Activated T-cell treated with anti-CD3 and anti-CD28 coated beads, Interleukin-2, amount 50 U/mL, for 72 hours (primary cell): ENCODE results near the gene CHD5. TPM values are rescaled to one million over a fixed set of nuclear protein-coding genes. Genes with fewer than 3 reads are reported as not detected.

ENCODE experiments used
- ATAC-seq, 2 donors: fragments of 150-1000 bp; cut with Tn5 transposase; replicated peaks in 1 of 2; 2 replicates each; pipeline ENCODE4 v1.10.0; 2021; ENCODE audit warnings: moderate library complexity in 2 of 2, mild to moderate bottlenecking in 1 of 2
- DNase-seq, 2 donors: peaks; one replicate each; pipeline ENCODE4 v3.0.0; 2021 to 2022; ENCODE audit warnings: mixed read lengths in 1 of 2
- H3K27ac Mint-ChIP-seq: one replicate; pipeline ENCODE4 v1.8.0; 2022; ENCODE audit warnings: mild to moderate bottlenecking, moderate library complexity, mixed read lengths
- H3K27me3 Mint-ChIP-seq: one replicate; pipeline ENCODE4 v1.8.0; 2022; ENCODE audit warnings: low read depth, mixed read lengths
- H3K36me3 Mint-ChIP-seq, 2 donors: one replicate each; pipeline ENCODE4 v1.8.0; 2022; ENCODE audit warnings: mixed read lengths in 2 of 2, mild to moderate bottlenecking in 1 of 2; ENCODE audit not compliant: insufficient read depth in 2 of 2
- H3K4me1 Mint-ChIP-seq: one replicate; pipeline ENCODE4 v1.8.0; 2022; ENCODE audit warnings: low read depth, mixed read lengths
- H3K4me3 Mint-ChIP-seq, 2 donors: one replicate each; pipeline ENCODE4 v1.8.0; 2022; ENCODE audit warnings: mild to moderate bottlenecking in 2 of 2, mixed read lengths in 2 of 2, moderate library complexity in 2 of 2
- H3K9me3 Mint-ChIP-seq, 2 donors: one replicate each; pipeline ENCODE4 v1.8.0; 2022; ENCODE audit warnings: mixed read lengths in 2 of 2
- total RNA-seq, 2 donors: library from RNA; stranded (reverse); gene quantifications; one replicate each; pipeline ENCODE4 v1.2.3, GENCODE V29; 2022

Gene CHD5
- total RNA-seq, 2 donors from 2014 or later, result 0.16 to 0.31 TPM

DNA sequence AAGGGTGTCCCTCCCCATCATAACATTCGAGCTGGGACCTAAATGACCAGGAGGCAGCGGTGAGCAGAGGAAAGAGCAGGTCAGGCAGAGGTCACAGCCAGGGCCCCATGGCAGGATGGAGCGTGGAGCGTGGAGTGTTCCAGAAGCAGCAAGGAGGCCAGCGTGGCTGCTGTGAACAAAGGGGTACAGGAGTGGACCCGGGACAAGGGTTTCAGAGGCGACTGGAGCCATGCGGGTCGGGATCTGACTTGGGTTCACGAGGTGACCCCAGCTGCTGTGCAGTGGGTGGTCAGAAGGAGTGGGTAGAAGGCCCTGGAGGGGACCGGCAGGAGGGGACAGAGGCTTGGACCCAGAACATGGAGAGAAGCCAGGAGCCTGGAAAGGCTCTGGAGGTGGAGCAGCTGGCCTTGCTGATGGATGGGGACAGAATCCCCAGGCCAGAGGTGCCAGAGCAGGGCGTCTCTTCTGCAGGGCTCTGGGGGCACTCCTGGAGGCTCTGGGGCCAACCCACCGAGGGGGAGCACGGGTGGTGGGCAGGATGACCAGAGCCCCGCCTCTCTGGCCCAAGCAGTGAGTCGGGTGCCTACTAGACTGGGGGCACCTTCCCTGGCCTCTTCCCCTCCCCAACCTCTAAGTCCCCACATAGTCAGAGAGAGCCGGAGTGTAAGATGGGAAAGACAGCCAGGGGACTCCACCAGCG is 2.3 kb downstream of the CHD5 start:
- H3K27me3 Mint-ChIP-seq, result peaks cover 47% of the 10 kb centered on the region
- H3K9me3 Mint-ChIP-seq, result no peaks in the 10 kb centered on the region
- DNase-seq (no peak), ATAC-seq (no peak)
- no peak overlapping the region for H3K4me3 Mint-ChIP-seq
- no peaks in the 10 kb centered on the region for H3K36me3 Mint-ChIP-seq
- no peak overlapping the region for H3K27ac Mint-ChIP-seq
- peaks cover 18% of the 10 kb centered on the region for H3K4me1 Mint-ChIP-seq

DNA sequence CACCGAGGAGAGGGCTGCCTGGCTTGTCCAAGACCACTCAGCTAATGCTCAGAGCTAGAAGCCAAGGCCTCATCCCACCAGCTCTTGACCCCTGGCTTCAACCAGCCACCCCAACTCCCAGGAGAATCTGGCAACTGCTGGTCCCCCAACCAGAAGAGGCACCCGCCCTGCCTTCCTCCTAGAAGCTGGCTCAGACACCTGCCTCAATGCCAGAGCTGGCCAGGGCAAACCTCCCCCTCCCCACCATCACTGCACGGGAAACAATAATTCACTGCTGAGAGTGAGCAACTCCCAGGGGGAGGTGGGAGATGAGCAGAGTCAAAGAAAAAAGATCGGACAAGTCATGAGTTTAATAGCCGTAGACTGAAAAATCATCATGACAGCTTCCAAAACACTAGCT is 3.3 kb downstream of the CHD5 start:
- no peak overlapping the region for H3K4me3 Mint-ChIP-seq
- ATAC-seq (no peak), DNase-seq (no peak)
- H3K36me3 Mint-ChIP-seq, result no peaks in the 10 kb centered on the region
- peaks cover 17% of the 10 kb centered on the region for H3K4me1 Mint-ChIP-seq
- no peak overlapping the region for H3K27ac Mint-ChIP-seq
- H3K9me3 Mint-ChIP-seq, result no peaks in the 10 kb centered on the region
- H3K27me3 Mint-ChIP-seq, result peaks cover 42% of the 10 kb centered on the region

DNA sequence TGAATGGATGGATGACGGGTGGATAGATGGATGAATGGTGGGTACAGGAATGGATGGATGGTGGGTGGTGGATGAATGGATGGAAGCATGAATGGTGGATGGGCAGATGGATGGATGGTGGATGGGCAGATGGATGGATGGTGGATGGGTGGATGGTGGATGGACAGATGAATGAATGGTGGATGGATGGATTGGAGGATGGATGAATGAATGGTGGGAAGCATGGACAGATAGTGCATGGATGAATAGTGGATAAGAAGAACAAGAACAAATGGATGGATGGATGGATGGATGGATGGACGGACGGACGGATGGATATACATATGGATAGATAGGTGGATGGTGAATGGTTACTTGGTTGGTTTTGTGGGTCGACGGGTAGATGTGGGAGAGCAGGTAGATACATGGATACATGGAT is 4.7 kb downstream of the CHD5 start:
- peaks cover 30% of the 10 kb centered on the region for H3K27me3 Mint-ChIP-seq
- DNase-seq (no peak), ATAC-seq (no peak)
- no peak overlapping the region for H3K4me3 Mint-ChIP-seq
- peaks cover 5% of the 10 kb centered on the region for H3K4me1 Mint-ChIP-seq
- no peaks in the 10 kb centered on the region for H3K36me3 Mint-ChIP-seq
- H3K27ac Mint-ChIP-seq, result no peak overlapping the region
- no peaks in the 10 kb centered on the region for H3K9me3 Mint-ChIP-seq

DNA sequence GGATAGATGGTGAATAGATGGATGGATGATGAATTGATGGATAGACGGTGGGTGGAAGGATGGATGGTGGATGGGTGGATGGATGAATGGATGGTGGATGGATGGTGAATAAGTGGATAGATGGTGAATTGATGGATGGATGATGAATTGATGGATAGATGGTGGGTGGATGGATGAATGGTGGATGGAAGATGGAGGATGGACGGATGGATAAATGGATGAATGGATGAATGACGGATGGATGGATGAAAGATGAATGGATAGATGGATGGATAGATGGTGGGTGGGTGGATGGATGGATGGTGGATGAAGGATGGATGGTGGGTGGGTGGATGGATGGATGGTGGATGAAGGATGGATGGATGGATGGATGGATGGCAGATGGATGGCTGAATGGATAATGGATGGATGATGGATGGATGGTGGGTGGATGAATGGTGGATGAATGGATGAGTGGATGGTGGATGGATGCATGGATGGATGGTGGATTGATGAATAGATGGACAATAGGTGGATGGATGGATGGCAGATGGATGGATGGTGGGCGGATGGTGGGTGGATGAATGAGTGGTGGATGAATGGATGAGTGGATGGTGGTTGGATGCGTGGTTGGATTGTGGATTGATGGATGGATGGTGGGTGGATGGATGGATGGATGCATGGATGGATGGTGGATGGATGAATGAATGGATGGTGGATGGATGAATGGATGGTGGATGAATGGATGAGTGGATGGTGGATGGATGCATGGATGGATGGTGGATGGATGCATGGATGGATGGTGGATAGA is 5.3 kb downstream of the CHD5 start:
- no peak for DNase-seq
- no peak overlapping the region for H3K4me3 Mint-ChIP-seq
- no peak for ATAC-seq
- no peaks in the 10 kb centered on the region for H3K36me3 Mint-ChIP-seq
- H3K9me3 Mint-ChIP-seq, result no peaks in the 10 kb centered on the region
- H3K27me3 Mint-ChIP-seq, result peaks cover 30% of the 10 kb centered on the region
- no peak overlapping the region for H3K27ac Mint-ChIP-seq
- peaks cover 5% of the 10 kb centered on the region for H3K4me1 Mint-ChIP-seq

DNA sequence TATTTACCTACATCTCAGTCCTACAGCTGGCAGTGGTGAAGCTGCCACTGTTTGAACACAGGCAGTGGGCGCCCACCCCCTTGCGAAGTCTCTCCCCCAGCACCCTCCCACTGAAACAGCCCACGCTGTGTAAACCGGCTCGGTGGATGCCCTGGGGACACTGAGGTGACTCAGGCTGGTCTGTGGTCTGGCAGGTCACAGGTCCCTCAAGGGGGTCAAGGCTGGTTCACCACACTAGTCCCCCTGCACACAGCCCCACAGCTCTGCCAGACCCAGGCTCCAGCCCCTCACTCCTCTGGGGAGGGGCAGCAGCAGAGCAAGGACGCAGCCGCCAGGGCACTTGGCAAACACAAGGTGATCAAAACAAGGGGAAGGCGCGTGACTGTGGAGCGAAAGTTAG is 7.6 kb downstream of the CHD5 start:
- DNase-seq (no peak), ATAC-seq (no peak)
- Mint-ChIP-seq H3K27ac (no peak overlapping the region), H3K4me3 (no peak overlapping the region), H3K27me3 (peaks cover 20% of the 10 kb centered on the region), H3K9me3 (no peaks in the 10 kb centered on the region), H3K4me1 (no peaks in the 10 kb centered on the region), H3K36me3 (no peaks in the 10 kb centered on the region)

- DNase-seq, result no peak
- Mint-ChIP-seq H3K27ac (no peak overlapping the region), H3K27me3 (peaks cover 11% of the 10 kb centered on the region), H3K9me3 (no peaks in the 10 kb centered on the region), H3K4me3 (no peak overlapping the region), H3K36me3 (no peaks in the 10 kb centered on the region), H3K4me1 (no peaks in the 10 kb centered on the region)
- ATAC-seq, result peak in 1 of 2 donors; percentile 30
Observed at GRCh38 chr1:6171548-6172124, 8.5 kb downstream of the CHD5 start.

DNA sequence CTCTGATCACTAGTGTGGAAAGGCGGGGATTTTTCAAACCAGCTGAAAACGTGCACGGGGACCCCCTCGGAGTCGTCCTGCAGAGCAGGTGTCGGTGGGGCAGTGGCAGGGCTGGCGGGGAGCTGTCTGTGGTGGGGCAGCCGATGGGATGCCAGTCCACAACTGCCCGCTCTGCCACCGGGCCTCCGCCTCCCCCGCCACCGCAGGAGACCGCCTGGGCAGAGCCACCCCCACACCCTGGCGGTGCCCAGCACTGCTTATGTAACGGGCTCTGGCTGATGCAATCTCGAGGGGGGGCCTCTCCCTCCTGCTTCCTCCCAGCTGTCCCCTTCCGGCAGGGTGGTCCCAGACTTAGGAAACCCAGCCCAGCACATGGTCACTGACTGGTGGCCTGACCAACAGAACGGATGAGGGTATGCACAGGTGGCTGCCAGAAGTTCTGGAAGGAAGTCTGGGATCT is 9.3 kb downstream of the CHD5 start:
- H3K4me1 Mint-ChIP-seq, result no peaks in the 10 kb centered on the region
- no peaks in the 10 kb centered on the region for H3K9me3 Mint-ChIP-seq
- no peak overlapping the region for H3K4me3 Mint-ChIP-seq
- DNase-seq (no peak), ATAC-seq (no peak)
- H3K27me3 Mint-ChIP-seq, result peaks cover 6% of the 10 kb centered on the region
- no peaks in the 10 kb centered on the region for H3K36me3 Mint-ChIP-seq
- no peak overlapping the region for H3K27ac Mint-ChIP-seq

DNA sequence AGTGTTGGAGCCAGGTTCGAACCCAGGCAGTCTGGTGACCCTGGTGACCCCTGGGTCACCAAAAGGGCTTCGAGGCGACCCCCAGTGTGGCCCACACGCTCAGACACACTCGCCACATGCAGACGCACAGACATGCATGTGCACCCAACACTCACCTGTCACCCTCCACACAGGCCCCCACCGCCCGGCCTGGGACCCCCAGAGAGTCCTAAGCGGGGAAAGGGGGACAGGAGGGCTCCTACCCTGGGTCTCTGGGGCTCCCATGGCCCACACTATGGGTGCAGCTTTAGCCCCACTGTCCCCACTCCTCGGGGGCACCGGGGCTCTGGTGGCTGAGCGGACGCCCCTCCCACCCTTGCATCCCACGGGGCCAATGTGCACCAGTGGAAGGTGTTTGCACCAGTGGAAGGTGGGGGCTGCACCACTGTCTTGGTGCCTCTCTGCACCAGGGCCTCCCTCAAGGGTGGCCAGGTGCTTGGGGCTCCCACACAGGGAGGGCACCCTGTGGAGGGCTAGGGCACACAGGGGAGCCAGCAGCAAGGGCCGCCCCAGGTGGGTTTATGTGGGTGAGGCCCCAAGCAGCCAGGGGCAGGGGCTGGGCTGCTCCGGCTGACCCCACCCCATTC is 9.9 kb downstream of the CHD5 start:
- ATAC-seq (no peak), DNase-seq (no peak)
- no peak overlapping the region for H3K27ac Mint-ChIP-seq
- peaks cover 6% of the 10 kb centered on the region for H3K27me3 Mint-ChIP-seq
- H3K4me1 Mint-ChIP-seq, result no peaks in the 10 kb centered on the region
- H3K36me3 Mint-ChIP-seq, result no peaks in the 10 kb centered on the region
- H3K9me3 Mint-ChIP-seq, result no peaks in the 10 kb centered on the region
- H3K4me3 Mint-ChIP-seq, result no peak overlapping the region

GRCh38 chr1:6168947-6169586 is 11.1 kb downstream of the CHD5 start:
- Mint-ChIP-seq H3K27me3 (peaks cover 13% of the 10 kb centered on the region), H3K27ac (no peak overlapping the region), H3K4me1 (no peaks in the 10 kb centered on the region), H3K36me3 (no peaks in the 10 kb centered on the region), H3K4me3 (no peak overlapping the region), H3K9me3 (no peaks in the 10 kb centered on the region)
- DNase-seq, result no peak
- no peak for ATAC-seq

- Mint-ChIP-seq H3K36me3 (no peaks in the 10 kb centered on the region), H3K9me3 (no peaks in the 10 kb centered on the region), H3K27me3 (peaks cover 13% of the 10 kb centered on the region), H3K4me1 (no peaks in the 10 kb centered on the region), H3K27ac (no peak overlapping the region), H3K4me3 (no peak overlapping the region)
- ATAC-seq, result no peak
- DNase-seq, result no peak
Observed at GRCh38 chr1:6167391-6168303, 12.5 kb downstream of the CHD5 start.

DNA sequence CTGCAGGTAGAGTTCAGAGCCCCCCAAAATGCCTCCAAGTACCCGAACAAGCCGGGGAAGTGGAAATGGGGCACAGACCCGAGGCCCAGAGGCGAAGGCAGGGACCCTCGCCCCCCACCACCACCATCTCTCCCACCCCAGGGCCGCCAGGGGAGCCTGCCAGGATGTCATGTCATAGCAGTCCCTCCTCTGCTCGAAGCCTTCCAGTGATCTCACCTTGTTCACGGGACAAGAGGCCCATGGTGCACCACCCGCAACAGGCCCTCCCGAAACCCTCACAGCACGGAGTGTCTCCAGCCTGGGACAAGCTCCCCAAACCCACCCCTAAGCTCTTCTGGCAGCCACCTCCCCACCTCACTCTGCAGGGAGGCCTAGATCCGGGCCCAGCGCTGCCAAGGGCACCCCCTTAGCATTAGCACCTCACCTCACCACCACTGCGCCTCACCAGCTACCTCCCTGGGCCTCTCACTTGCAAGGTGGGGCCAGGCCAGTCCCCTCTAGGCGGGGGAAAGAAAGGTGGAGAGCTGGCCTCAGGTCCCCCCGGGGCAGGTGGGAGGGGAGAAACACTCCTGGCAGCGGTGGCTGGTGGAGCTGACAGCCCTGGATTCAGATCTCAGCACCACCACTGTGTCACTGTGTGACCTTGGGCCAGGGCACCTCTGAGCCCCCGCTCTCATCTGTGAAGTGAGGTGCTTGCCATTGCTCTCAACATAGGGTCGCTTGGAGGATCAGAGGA is 13.3 kb downstream of the CHD5 start:
- ATAC-seq (no peak), DNase-seq (no peak)
- Mint-ChIP-seq H3K36me3 (no peaks in the 10 kb centered on the region), H3K4me3 (no peak overlapping the region), H3K27ac (no peak overlapping the region), H3K9me3 (no peaks in the 10 kb centered on the region), H3K27me3 (peaks cover 15% of the 10 kb centered on the region), H3K4me1 (no peaks in the 10 kb centered on the region)
